AG20443 (cell line): ENCODE results near the gene C17orf67.

ENCODE experiments used
- DNase-seq: peaks from one replicate; pipeline ENCODE4 v3.0.0; 2012; ENCODE audit warnings: low spot score, mixed read lengths

C17orf67 gene

DNA sequence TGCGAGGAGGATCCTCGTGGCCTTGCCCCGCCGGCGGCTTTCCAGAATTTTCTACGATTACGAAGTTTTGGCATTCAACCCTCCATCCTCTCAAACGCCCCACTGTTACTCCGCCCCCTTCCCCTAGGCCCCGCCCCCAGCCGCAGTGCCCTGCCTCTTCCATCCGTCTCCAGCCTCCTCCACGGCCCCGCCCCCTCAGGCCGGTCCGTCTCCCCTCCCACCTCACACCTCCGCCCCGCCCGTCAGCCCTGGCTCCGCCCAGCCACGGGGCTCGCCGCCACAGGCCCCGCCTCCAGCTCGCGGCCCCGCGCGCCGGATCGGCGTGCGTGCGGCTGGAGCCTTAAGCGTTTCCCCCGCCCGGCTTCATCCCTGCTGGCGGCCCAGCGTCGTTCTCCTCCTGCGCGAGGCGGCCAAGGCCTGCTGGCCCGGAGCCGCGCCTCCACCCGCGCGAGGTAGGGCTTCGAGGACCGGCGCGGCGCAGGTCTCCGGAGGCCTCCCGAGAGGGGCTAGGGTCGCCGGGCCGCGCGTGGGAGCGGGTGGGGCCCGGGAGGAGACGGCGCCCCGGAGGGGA is at the start of gene C17orf67, which contains the start of gene DGKE:
Gene C17orf67, minus strand, starts transcription at position 112 of the 571 bp plus-strand sequence. CDS start 18,110 bp downstream, outside the sequence.
Gene DGKE, plus strand, starts transcription at position 343 of the 571 bp plus-strand sequence. CDS start 645 bp downstream, outside the sequence.
- peak; percentile 99 for DNase-seq

GRCh38 chr17:56881685-56882295 is 48.1 kb upstream of the C17orf67 start:
- no peak for DNase-seq

DNA sequence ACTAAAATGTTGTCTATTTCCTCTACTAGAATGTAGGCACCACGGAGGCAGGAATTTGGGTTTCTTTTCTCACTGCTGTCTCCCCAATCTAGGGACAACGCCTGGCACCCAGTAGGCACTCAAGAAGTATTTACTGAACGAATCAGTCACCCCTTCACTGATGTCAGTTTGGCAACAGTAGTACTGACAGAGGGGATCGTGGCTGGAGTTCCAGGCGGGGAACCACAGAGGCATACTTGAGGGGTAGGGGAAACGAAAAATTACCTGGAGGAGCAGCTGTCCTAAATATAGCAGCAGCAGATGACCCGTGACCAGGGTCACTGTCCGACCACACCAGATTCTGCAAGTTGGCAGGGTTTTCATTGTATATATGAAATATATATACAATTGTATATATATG is 46.9 kb upstream of the C17orf67 start:
- no peak for DNase-seq

- DNase-seq: no peak
These were observed 46.4 kb upstream of the C17orf67 start for GRCh38 chr17:56880133-56880532.

DNA sequence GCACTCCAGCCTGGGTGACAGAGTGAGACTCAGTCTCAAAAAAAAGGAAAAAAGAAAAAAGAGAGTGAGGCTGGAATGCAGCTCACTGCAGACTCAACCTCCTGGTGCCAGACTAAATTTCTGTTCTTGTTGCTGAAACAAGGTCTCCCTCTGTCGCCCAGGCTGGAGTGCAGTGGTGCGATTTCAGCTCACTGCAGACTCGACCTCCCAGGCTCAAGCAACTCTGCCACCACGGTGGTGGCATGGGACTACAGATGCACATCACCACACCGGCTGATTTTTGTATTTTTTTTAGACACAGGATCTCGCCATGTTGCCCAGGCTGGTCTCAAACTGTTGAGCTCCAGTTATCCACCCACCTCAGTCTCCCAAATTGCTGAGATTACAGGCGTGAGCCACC is 45.6 kb upstream of the C17orf67 start:
- DNase-seq: no peak

DNA sequence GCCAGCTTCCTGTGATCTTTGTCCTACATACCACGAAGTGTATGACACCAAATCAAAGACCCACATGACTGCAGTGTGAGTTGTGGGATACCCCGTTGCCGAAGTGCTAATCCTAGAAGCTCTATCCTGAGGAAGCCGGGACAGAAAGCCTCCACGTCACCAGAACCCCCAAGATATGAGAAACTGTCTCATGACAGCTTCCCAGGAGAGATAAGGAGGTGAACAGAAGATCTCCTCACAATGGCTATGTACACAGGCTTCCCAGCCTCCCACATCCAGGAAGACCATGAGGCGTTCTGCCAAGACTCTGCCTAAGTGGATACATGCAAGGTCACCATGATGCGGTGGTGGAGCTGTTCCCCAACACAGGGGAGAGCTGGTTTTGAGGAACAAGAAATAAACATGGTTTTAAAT is 43.1 kb upstream of the C17orf67 start:
- no peak for DNase-seq

DNA sequence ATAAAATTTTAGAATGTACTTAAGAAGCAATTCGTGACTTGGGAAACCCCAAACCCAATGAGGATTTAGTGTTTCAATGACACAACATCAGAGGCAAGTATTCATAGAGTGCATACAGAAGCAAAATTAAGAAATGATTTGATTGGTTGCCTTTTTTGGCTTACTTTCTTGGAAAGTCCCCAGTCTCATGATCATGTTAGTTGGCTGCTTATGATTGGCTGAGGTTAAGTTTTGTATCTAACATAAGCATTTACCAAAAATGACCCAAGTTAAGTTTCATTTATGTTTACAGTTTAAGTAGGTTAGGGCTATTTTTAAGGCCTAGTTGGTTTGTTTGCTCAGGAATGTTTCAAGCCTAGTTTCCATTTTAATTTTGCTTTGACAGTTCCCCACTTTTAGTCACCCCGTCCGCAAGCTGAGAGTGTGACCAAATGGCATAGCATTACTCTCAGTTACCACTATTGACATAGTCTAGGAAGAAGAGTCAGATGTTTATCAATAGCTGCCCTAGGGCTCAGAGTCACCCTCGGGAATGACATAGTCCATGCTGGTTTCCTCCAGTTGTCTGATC is 36.4 kb upstream of the C17orf67 start:
- no peak for DNase-seq

- DNase-seq: no peak
These were observed 35.0 kb upstream of the C17orf67 start for GRCh38 chr17:56868716-56869115.

GRCh38 chr17:56867948-56868376 is 34.2 kb upstream of the C17orf67 start:
- DNase-seq: peak; percentile 40

DNA sequence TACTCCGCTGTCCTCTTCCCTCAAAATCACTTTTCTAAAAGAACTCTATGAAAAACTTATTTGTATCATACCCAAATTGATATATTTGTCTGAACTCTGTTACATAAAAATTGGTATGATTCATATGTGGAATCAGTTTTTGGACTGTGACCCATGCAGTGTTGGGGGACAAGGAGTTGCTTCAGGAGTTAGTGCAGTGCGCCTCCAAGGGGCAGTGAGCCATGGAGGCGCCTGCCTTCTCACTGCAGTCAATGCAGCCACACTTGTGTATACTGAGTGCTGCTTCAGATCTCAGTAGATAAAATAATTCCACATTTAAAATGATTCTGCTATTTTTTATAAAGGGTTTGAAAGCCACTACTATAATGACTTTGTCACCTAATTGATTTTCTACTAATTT is 32.8 kb upstream of the C17orf67 start:
- no peak for DNase-seq

DNA sequence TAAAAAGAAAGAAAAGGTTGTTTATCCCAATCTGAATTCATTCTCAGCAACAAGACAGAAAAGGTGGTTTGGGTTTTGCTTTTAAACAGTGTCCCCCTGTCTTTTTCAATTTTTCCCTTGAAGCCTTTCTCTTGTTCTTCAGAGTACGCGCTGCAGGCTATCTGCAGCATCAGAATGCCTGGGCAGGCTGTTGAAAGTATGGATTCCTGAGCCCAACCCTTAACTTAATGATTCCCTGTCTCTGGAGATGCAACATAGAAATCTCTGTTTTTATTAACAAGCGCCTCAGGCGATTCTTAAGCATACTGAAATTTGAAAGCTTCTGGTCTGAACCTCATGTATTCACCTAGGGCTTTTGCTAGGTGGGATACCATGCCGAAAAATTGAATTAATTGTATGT is 32.4 kb upstream of the C17orf67 start:
- no peak for DNase-seq

DNA sequence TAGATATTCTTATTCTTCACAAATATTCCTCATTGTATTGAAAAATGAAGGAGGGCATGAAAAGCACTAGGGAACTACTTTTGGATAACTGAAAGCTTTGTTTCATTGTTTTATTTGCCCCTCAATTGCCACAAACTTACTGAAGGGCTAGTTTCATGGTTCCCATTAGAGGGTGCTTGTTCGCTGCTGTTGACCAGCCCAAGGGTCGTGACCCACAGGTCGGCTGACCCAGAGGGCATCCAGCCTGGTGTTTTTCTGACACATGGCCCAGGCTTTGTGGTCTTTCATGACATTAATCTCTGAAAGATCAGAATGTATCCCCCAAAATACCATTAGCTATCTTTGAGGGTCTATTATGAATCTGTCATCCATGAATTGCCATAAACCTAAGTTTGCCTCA is 30.3 kb upstream of the C17orf67 start:
- no peak for DNase-seq

GRCh38 chr17:56861899-56862298 is 28.2 kb upstream of the C17orf67 start:
- DNase-seq: no peak

- no peak for DNase-seq
These were observed 17.3 kb upstream of the C17orf67 start for GRCh38 chr17:56851008-56851407.

DNA sequence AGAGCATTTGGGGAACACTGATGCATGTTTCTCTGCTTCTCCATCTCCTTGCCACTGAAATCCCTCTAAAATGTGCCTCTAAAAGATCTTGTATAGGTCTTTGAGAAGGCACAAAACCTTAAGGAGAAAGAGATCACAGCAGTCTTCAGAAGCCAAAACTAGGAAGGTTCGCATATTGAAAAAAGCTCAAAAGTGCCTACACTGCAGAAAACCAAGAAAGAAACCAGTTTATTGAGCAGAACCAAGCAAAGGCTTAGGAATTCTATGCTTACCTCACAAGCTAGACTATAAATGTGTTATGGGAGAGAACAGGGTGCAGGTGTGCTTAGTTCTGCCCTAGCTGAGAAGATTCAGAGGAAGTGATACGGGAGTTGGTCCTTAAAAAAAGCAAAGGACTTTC is 16.9 kb upstream of the C17orf67 start:
- DNase-seq: no peak

- no peak for DNase-seq
These were observed 15.4 kb upstream of the C17orf67 start for GRCh38 chr17:56849131-56849530.

DNA sequence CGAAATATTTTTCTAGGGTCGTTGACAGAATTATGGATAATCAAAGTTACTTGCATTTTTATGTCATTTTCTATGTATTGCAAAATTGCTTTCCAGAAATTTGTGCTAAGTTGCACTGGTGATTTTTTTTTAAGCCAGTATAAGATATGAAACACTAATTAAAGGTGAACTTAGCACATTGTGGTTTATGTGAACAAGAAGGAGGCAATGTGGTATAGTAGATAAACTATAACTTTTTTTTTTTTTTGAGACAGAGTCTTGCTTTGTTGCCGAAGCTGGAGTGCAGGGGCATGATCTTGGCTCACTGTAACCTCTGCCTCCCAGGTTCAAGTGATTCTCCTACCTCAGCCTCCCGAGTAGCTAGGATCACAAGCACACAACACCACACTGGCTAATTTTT is 13.4 kb upstream of the C17orf67 start:
- no peak for DNase-seq

GRCh38 chr17:56845934-56846333 is 12.2 kb upstream of the C17orf67 start:
- no peak for DNase-seq

DNA sequence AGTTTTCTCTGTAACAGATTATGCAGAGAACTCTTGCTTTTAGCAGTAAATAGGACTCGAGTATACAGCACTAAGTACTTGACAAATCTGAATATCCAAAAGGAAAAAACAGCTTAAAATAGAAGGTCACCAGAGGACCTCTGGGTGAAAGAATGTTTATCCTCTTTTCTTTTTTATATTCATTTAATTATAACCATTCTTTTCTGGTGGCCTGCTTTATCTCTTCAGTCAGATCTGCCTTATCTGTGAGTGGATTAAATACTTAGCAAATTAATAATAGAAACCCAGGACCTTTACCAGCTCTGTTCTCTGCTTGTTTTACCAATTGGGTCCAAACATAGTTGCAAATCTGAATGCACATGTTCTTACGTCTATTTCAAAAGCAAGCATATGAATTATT is 8.9 kb upstream of the C17orf67 start:
- DNase-seq: no peak

GRCh38 chr17:56838687-56839086 is 5.0 kb upstream of the C17orf67 start:
- DNase-seq: no peak

DNA sequence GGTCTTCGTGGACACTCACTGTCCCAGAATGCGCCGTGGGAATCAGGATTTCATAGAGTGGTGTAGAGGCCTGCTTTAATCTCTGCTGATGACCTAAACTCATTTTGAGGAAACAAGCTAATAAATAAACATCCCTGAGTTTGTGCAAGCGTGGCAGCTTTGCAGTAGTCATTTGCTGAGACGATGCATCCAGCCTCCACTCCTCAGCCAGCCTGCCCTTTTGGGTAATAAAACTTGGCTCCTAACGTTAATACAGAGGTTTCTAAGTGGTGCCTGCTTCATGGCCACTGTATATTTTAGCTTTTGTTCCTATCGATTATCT is 1.5 kb upstream of the C17orf67 start:
- DNase-seq: no peak

DNA sequence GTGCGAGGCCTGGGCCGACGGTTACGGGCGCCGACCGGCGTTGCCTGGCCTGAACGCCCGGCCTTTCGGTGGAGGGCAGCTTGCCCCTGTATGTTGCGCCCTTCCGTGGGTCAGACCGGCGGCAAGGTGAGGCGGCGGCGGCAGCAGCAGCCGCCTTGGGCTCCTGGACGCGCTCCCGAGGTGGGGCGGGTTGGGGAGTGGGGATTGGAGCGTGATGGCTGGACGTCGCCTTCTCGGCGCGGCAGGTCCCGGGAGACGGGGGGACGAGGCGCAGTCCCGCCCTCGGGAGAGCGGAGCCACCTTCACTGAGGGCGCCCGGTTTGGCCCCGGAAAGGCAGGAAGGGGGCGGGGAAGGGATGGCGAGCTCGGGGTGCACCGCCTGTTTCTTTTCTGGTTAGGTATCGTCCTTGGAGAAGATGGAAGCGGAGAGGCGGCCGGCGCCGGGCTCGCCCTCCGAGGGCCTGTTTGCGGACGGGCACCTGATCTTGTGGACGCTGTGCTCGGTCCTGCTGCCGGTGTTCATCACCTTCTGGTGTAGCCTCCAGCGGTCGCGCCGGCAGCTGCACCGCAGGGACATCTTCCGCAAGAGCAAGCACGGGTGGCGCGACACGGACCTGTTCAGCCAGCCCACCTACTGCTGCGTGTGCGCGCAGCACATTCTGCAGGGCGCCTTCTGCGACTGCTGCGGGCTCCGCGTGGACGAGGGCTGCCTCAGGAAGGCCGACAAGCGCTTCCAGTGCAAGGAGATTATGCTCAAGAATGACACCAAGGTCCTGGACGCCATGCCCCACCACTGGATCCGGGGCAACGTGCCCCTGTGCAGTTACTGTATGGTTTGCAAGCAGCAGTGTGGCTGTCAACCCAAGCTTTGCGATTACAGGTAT is 902 bp upstream of the C17orf67 start:
- no peak for DNase-seq
